GM21528 (cell line): ENCODE measurements around the gene WDR64.
A peak's percentile ranks its signal among the peaks of the same experiment; 100 is the strongest.
"Not testable (repeated sequence)": the region's sequence is repeated elsewhere in the genome, so short reads cannot be mapped to it uniquely, and the experiment has no call there.

Experiments
- ATAC-seq: cut with Tn5 transposase; IDR thresholded peaks from one replicate; pipeline ENCODE4 v1.9.1; 2021; ENCODE audit warnings: mild to moderate bottlenecking, moderate library complexity; ENCODE audit not compliant: unreplicated experiment, low FRiP score

WDR64 gene

GRCh38 chr1:241776911-241777310 is 124.8 kb downstream of the WDR64 start:
- ATAC-seq: no peak

- ATAC-seq: no peak
These were observed 126.0 kb downstream of the WDR64 start for GRCh38 chr1:241778117-241778516.

- ATAC-seq: no peak
These were observed 127.8 kb downstream of the WDR64 start for GRCh38 chr1:241779897-241780296.

- ATAC-seq: no peak
These were observed 130.3 kb downstream of the WDR64 start for GRCh38 chr1:241782396-241782795.

GRCh38 chr1:241787691-241788090 is 135.6 kb downstream of the WDR64 start:
- ATAC-seq: no peak

GRCh38 chr1:241789061-241789460 is 137.0 kb downstream of the WDR64 start:
- no peak for ATAC-seq

GRCh38 chr1:241799416-241799815 is 147.3 kb downstream of the WDR64 start:
- ATAC-seq: no peak

GRCh38 chr1:241800640-241801039 is 148.6 kb downstream of the WDR64 start:
- no peak for ATAC-seq

GRCh38 chr1:241802863-241803262 is 150.8 kb downstream of the WDR64 start:
- no peak for ATAC-seq

- ATAC-seq: not testable (repeated sequence)
These were observed 152.6 kb downstream of the WDR64 start for GRCh38 chr1:241804706-241805105.

- no peak for ATAC-seq
These were observed 156.2 kb downstream of the WDR64 start for GRCh38 chr1:241808265-241808664.

- peak; percentile 65 for ATAC-seq
These were observed 158.8 kb downstream of the WDR64 start for GRCh38 chr1:241810769-241811405.

GRCh38 chr1:241813768-241814320 is 161.8 kb downstream of the WDR64 start:
- no peak for ATAC-seq

GRCh38 chr1:241816008-241816407 is 163.9 kb downstream of the WDR64 start:
- ATAC-seq: no peak

- no peak for ATAC-seq
These were observed 165.3 kb downstream of the WDR64 start for GRCh38 chr1:241817331-241817792.

GRCh38 chr1:241817956-241818612 is 166.0 kb downstream of the WDR64 start:
- no peak for ATAC-seq

- ATAC-seq: no peak
These were observed 167.3 kb downstream of the WDR64 start for GRCh38 chr1:241819340-241819866.

GRCh38 chr1:241821363-241821762 is 169.3 kb downstream of the WDR64 start:
- no peak for ATAC-seq

GRCh38 chr1:241822846-241823245 is 170.8 kb downstream of the WDR64 start:
- ATAC-seq: no peak

- ATAC-seq: no peak
These were observed 171.8 kb downstream of the WDR64 start for GRCh38 chr1:241823925-241824324.

GRCh38 chr1:241825581-241825980 is 173.5 kb downstream of the WDR64 start:
- no peak for ATAC-seq

GRCh38 chr1:241826613-241827012 is 174.5 kb downstream of the WDR64 start:
- ATAC-seq: not testable (repeated sequence)
